HTR-8/SVneo (cell line): ENCODE measurements around the gene KLRF1.
"Not testable (repeated sequence)": the region's sequence is repeated elsewhere in the genome, so short reads cannot be mapped to it uniquely, and the experiment has no call there.

ENCODE experiments used
- DNase-seq: peaks from one replicate; pipeline ENCODE4 v3.0.0; 2011; ENCODE audit warnings: low spot score, mixed read lengths; ENCODE audit not compliant: insufficient read length
- FAIRE-seq: peaks from 2 replicates; lab custom pipeline; 2011; peaks lifted over from hg19 to GRCh38; lab: Jason Lieb, UNC

Gene KLRF1

DNA sequence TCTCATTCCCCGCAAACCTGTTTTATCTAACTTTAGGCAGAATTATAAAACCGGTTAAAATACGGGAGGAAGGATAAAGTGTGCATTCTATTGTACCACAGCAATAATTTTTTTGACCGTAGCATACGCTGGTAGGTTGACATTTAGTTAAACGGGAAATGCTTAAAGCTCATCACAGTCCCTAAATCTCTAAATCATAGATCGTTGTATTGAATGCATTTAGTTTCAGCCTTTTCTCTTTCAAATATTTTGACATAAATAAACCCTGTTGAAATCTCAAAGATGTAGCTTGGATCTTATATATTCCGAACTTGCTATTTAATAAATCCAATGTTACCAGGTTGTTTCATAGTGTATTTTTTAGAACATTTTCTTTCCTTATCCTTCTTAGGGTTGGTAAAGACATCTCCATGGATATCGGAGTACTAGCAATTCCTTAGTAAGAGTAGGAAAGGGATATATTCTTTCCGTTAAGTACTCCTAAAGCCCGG lies 41.1 kb downstream of the KLRF1 start:
- FAIRE-seq = no peak

DNA sequence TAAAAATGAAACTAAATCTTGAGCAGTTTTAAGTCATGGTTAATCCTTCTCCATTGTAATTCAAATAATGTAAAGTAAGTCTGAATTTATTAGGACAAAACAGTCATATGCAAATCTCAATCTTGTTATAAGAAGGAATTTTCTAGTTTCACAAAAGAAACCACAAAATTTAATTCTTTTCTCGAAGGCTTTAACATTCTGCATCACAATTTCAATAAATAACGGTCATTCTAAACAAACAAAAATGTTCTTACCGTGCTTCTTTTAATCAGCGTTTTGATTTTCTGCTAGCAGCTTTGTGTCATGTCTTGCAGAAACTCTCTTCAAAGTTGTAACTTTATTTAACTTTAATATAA lies 41.6 kb downstream of the KLRF1 start:
- DNase-seq (no peak), FAIRE-seq (no peak)

More for the DNA sequence above, 41.1 kb downstream of the KLRF1 start:
- DNase-seq = no peak

DNA sequence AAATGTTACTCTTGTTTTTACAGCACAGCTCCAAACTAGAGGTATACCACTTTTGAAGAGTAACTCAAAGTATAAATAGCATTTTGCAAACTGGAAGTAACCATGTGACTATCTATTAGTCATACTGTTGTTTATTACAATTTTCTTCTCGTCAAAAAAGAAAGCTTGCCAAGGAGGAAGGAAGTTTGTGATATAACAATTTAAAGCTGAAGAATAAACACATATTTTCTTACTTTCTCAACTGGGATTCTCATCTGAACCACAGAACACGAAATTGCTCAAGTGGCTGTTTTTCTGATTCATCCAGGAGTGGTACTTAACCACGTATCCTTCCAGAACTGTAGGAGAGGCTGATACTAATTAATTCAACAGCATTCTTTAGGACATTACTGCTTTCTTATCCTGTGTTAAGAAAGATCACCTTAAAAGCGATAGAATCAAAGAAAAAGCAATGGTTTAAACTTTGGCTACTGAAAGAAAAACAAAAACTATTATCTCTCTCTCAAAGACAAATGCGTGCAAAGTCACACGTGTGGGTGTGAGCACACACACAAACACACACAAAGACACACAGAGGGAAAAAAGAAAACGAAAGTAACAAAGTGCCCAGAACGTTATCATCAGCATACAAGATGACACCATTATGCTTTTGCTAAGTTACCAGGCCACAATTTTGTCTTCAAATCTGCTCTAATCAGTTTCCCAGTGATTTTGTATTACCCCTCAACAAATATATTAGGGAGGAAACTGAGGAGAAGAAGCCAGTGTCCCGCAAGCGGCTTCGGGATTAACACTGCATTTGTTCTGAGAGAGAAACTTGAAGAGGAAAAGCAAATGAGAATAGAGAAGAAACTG lies 42.3 kb downstream of the KLRF1 start, which contains the start of gene CLEC2B:
TSS of gene CLEC2B (minus strand) at position 48 of the 855 bp plus-strand sequence.
- FAIRE-seq = no peak

DNA sequence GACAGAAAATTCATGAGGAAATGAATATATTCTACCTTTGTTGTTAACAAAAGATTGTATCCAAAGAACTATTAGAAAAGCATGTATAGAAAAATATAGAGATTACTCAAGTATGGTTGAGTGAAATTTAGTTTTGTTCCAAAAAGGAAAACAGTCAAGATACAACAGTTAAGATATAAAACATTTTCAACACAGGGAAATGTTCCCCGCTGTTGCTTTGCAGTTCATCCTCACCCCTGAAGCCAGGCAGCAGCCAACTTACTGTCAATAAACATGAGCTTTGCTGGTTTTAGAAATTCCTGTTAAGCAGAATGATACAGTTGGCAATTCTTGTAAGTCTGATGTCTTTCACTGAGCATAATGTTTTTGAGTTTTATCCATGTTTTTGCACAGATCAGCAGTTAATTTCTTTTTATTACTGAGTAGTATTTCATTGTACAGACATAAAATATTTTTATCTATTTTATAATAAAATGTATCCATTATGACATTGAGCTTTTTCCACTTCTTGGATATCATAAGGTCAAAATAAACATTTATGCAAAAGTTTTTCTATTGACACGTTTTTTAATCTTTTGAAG lies 43.1 kb downstream of the KLRF1 start:
- no peak for DNase-seq
- no peak for FAIRE-seq

More for the DNA sequence above, 42.3 kb downstream of the KLRF1 start, which contains the start of gene CLEC2B:
- DNase-seq = no peak

DNA sequence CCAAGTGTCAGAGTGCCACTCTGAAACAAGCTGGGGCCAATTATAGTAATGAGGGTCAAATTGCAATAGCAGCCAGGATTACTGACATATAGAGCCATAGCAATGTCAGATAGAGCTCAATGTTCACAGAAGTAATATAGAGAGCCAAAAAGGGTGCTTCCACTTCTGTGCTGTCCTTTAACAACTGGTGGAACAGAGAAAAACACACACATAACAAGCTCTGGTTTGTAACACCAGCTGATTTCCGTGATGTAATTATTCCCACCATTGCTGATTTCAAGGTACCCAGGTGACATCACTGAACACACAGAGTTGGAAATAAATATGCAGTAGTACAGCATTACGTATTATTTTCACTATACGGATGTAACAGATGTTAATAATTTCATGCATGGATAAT lies 44.9 kb downstream of the KLRF1 start:
- FAIRE-seq = no peak
- no peak for DNase-seq

DNA sequence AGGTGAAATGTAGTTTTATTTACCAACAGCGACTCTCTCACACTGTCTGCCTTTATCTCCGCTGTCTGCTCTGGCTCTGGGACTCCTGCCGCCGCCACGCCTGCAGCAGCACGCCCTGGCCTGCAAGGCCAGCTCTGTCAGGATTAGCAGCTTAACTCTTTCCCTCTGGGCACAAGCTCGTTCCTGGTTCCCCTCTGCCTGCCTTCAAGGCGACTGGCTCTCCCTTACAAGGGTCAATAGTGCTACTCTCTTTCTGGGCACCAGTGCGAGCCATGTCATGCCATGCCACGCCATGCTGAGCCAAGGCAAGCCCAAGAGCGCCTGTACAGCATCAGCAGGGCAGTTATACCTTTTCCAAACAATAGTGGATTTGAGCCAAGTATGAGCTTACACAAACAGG lies 45.5 kb downstream of the KLRF1 start:
- DNase-seq (no peak), FAIRE-seq (no peak)

DNA sequence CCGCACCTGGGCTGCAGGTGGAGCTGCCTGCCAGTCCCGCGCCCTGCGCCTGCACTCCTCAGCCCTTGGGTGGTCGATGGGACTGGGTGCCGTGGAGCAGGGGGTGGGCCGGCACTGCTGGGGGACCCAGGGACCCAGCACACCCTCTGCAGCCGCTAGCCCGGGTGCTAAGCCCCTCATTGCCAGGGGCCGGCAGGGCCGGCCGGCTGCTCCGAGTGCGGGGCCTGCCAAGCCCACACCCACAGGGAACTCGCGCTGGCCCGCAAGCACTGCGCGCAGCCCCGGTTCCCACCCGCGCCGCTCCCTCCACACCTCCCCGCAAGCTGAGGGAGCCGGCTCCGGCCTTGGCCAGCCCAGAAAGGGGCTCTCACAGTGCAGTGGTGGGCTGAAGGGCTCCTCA lies 48.8 kb downstream of the KLRF1 start:
- not testable (repeated sequence) for FAIRE-seq, DNase-seq

DNA sequence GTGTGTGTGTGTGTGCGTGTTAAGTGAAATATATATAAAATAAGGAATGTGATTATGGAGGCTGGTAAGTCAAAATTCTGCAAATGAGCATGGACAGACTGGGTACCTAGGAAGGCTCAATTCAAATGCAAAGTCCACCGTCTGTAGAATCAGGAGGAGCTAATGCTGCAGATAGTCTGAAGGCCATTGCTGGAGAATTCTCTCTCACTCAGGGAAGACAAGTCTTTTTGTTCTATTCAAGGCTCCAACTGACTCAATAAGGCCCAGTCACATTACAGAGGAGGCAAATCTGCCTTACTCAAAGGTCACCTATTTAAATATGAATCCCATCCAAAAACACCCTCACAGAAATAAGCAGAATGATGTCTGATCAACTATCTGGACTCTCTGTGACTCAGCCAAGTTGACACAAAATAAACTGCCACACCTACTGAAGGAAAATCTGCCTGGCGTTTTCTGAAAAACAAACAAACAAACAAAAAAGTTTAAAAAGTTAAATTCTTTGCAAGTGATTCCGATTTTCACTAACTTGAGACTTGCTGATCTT lies 53.3 kb downstream of the KLRF1 start:
- DNase-seq = no peak
- FAIRE-seq = no peak

DNA sequence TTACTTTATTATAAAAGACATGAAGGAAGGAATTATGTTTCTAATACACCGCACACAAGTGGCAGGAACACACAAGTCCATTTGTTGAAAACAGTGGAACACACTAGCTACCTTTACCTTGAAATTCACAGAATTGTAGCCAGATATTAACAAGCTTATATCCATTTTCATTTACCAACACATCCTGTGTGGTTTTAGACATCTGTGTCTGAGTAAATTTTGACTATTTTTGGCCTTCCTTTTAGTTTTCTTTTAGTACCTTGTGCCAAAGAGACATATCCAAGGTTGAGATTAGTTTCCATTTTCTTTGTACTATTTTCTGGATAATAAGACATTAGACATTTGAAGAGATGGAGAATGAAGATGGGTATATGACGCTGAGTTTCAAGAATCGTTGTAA lies 54.0 kb downstream of the KLRF1 start, which contains the start of gene KLRF2:
TSS of gene KLRF2 (plus strand) at position 244 of the 400 bp plus-strand sequence. CDS start at position 351, 107 bp downstream.
- no peak for FAIRE-seq
- no peak for DNase-seq

DNA sequence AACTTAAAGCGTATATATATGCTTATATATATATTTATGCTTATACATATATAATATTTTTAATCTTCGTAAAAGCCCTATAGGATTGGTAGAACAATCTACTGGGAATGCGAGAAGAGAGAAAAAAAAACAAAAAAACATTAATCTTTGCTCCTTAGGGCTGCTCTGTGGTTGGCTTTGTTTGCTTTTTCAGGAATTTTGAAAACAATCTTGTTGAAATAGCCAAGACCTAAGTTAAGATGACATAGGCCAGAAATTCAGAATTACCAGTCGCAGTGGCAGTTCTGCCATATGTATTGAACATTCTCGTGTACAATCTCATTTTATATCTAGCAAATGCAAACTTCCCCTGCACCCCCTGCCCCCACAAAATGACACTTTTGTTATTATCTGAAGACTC lies 54.7 kb downstream of the KLRF1 start:
- no peak for FAIRE-seq
- DNase-seq = no peak

DNA sequence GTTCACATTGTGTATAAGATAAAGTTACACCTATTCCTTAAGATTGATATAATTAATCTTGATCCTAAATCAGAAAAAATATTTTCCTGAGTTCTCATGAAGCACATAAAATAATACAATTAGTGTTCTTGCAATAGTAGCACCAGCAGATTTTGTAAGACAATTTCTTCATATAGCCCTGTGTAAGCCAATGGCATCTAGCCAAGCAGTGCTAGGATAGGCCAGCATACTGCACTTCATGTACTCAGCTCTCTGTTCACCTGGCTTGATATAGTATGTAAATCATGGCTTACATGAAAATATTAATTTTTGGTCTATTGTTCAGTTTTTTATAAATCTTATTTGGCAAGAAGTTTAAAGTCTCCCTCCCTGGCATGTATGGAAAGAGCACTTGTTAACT lies 55.9 kb downstream of the KLRF1 start:
- FAIRE-seq = no peak

DNA sequence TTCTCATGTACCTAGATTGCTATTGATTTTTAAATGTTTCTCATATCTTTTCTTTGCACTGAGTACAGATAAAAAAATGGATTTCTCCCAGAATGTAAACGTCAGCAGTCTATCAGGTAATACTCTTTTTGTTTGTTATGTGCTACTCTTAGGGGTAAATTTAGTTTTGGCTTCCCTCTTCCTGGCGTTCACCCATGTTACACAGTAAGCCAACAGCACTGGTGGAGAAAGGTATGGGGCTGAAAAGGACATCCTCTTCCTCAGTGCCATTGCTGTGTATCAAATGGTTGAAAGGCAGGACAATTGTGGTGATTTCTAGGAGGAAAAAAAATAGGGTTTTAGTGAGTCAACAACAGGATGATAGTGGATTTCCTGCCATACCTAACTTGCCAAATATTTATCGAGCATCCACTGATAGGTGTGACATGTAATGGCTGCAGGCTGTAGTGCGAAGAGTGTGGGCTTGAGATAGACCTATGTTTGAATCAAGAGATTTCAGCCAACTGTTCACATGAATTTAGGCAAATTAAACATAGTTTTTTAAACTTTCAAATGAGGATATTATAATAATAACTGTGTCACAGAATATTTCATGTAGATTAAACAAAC lies 61.5 kb downstream of the KLRF1 start:
- no peak for DNase-seq
- FAIRE-seq = no peak

More for the DNA sequence above, 55.9 kb downstream of the KLRF1 start:
- DNase-seq = no peak
